Glutamatergic neuron (in vitro differentiated cells): ENCODE results near the gene DIPK1B. TPM values are rescaled to one million over a fixed set of nuclear protein-coding genes. Genes with fewer than 3 reads are reported as not detected.
A peak's percentile ranks its signal among the peaks of the same experiment; 100 is the strongest.

Experiments used
- DNase-seq: peaks from one replicate; pipeline ENCODE4 v3.0.0; 2022
- H3K27ac Mint-ChIP-seq: one replicate; pipeline ENCODE4 v1.8.0; 2020; ENCODE audit warnings: mild to moderate bottlenecking, mixed read lengths, inconsistent platforms; ENCODE audit not compliant: unreplicated experiment
- H3K27me3 Mint-ChIP-seq: one replicate; pipeline ENCODE4 v1.8.0; 2020; ENCODE audit warnings: mild to moderate bottlenecking, moderate library complexity, mixed read lengths, inconsistent platforms; ENCODE audit not compliant: unreplicated experiment
- H3K36me3 Mint-ChIP-seq: one replicate; pipeline ENCODE4 v1.8.0; 2020; ENCODE audit warnings: mild to moderate bottlenecking, mixed read lengths, inconsistent platforms; ENCODE audit not compliant: unreplicated experiment
- H3K4me1 Mint-ChIP-seq: one replicate; pipeline ENCODE4 v1.8.0; 2020; ENCODE audit warnings: mild to moderate bottlenecking, low read depth, mixed read lengths, inconsistent platforms; ENCODE audit not compliant: unreplicated experiment
- H3K4me3 Mint-ChIP-seq: one replicate; pipeline ENCODE4 v1.8.0; 2020; ENCODE audit warnings: mild to moderate bottlenecking, mixed read lengths, inconsistent platforms; ENCODE audit not compliant: unreplicated experiment
- H3K9me3 Mint-ChIP-seq: one replicate; pipeline ENCODE4 v1.8.0; 2020; ENCODE audit warnings: mild to moderate bottlenecking, moderate library complexity, mixed read lengths, inconsistent platforms; ENCODE audit not compliant: unreplicated experiment
- total RNA-seq: library from RNA; stranded (reverse); fragmentation: NEBNext Ultra II Directional; extraction: Animal tissue kit (Norgen Biotek cat#: 25700); gene quantifications from one replicate; pipeline ENCODE4 v1.2.1, GENCODE V29; 2021; ENCODE audit not compliant: unreplicated experiment
- TF ChIP-seq, protein P1 (sequence below): fragments of 200-600 bp; sonication (generic); IDR thresholded peaks from one replicate; pipeline ENCODE4 v1.5.0; 2021; ENCODE audit not compliant: partially characterized antibody, unreplicated experiment

Gene DIPK1B
- total RNA-seq, 1 donor from 2014 or later = 71.3 TPM

- Mint-ChIP-seq H3K27ac (no peak overlapping the region), H3K4me1 (no peaks in the 10 kb centered on the region), H3K4me3 (no peak overlapping the region), H3K36me3 (no peaks in the 10 kb centered on the region), H3K9me3 (peaks cover 2% of the 10 kb centered on the region), H3K27me3 (no peaks in the 10 kb centered on the region)
- TF ChIP-seq, protein P1, sequence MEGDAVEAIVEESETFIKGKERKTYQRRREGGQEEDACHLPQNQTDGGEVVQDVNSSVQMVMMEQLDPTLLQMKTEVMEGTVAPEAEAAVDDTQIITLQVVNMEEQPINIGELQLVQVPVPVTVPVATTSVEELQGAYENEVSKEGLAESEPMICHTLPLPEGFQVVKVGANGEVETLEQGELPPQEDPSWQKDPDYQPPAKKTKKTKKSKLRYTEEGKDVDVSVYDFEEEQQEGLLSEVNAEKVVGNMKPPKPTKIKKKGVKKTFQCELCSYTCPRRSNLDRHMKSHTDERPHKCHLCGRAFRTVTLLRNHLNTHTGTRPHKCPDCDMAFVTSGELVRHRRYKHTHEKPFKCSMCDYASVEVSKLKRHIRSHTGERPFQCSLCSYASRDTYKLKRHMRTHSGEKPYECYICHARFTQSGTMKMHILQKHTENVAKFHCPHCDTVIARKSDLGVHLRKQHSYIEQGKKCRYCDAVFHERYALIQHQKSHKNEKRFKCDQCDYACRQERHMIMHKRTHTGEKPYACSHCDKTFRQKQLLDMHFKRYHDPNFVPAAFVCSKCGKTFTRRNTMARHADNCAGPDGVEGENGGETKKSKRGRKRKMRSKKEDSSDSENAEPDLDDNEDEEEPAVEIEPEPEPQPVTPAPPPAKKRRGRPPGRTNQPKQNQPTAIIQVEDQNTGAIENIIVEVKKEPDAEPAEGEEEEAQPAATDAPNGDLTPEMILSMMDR = no peak
- no peak for DNase-seq
Observed at GRCh38 chr9:136665704-136666371, 46.5 kb upstream of the DIPK1B start.

- H3K9me3 Mint-ChIP-seq = peaks cover 2% of the 10 kb centered on the region
- no peak overlapping the region for H3K27ac Mint-ChIP-seq
- no peaks in the 10 kb centered on the region for H3K4me1 Mint-ChIP-seq
- H3K36me3 Mint-ChIP-seq = no peaks in the 10 kb centered on the region
- TF ChIP-seq, protein P1 = no peak
- H3K4me3 Mint-ChIP-seq = peak overlapping the region; percentile 42
- no peak for DNase-seq
- H3K27me3 Mint-ChIP-seq = no peaks in the 10 kb centered on the region
Observed at GRCh38 chr9:136666372-136667213, 45.8 kb upstream of the DIPK1B start.

GRCh38 chr9:136667214-136667939, 45.0 kb upstream of the DIPK1B start:
- H3K36me3 Mint-ChIP-seq = no peaks in the 10 kb centered on the region
- H3K27ac Mint-ChIP-seq = no peak overlapping the region
- H3K4me3 Mint-ChIP-seq = no peak overlapping the region
- no peaks in the 10 kb centered on the region for H3K27me3 Mint-ChIP-seq
- TF ChIP-seq, protein P1 = no peak
- DNase-seq = no peak
- peaks cover 2% of the 10 kb centered on the region for H3K9me3 Mint-ChIP-seq
- H3K4me1 Mint-ChIP-seq = no peaks in the 10 kb centered on the region

- no peak for DNase-seq
- Mint-ChIP-seq H3K27me3 (no peaks in the 10 kb centered on the region), H3K9me3 (peaks cover 4% of the 10 kb centered on the region), H3K27ac (no peak overlapping the region), H3K36me3 (no peaks in the 10 kb centered on the region), H3K4me3 (no peak overlapping the region), H3K4me1 (no peaks in the 10 kb centered on the region)
- TF ChIP-seq, protein P1 = no peak
Observed at GRCh38 chr9:136667940-136668760, 44.2 kb upstream of the DIPK1B start.
